K562 (cell line): Measurements from ENCODE around the gene HIVEP3. TPM values are rescaled to one million over a fixed set of nuclear protein-coding genes. Genes with fewer than 3 reads are reported as not detected.

Source experiments
- ATAC-seq: fragments of 200-7000 bp; cut with Tn5 transposase; 3 replicates; pipeline ENCODE4 v1.9.1; 2020; ENCODE audit warnings: moderate library complexity
- BruUV-seq: library from RNA; stranded (reverse); fragments of 400-500 nt; replicated peaks from 2 replicates; lab custom pipeline; 2021; lab: Mats Ljungman, UMichigan
- CTCF ChIA-PET: fragments of 300-600 bp; formaldehyde crosslinking; extraction: SDS; loops from one replicate; lab custom pipeline; 2021; ENCODE audit warnings: low intra/inter-chr PET ratio; lab: Yijun Ruan, JAX
- POLR2A ChIA-PET: fragments of 300-600, 350-650 bp; sonication (Branson Sonifier 250); formaldehyde crosslinking; extraction: SDS; loops from one replicate; lab custom pipeline; 2021; ENCODE audit warnings: antibody characterized with exemption, inconsistent platforms; lab: Yijun Ruan, JAX
- DNase-seq, 4 experiments: peaks; one replicate each; pipeline versions ENCODE4 v3.0.0 to v3.0.0-alpha.2; 2011 to 2018; ENCODE audit warnings: low spot score in 3 of 4, mixed read lengths in 3 of 4; ENCODE audit errors: extremely low read depth in 1 of 4
- FAIRE-seq: peaks from 2 replicates; lab custom pipeline; 2011; peaks lifted over from hg19 to GRCh38; lab: Jason Lieb, UNC
- H2AFZ ChIP-seq: 2 replicates; pipeline ENCODE4 v1.6.0; 2011; ENCODE audit warnings: low read depth, low read length, control low read depth, inconsistent platforms
- H3K27ac ChIP-seq: fragments of 200-600 bp; 3 replicates; pipeline ENCODE4 v1.8.0; 2011; ENCODE audit warnings: low read depth, mild to moderate bottlenecking, control low read depth, inconsistent platforms, low read length, moderate library complexity, mixed read lengths; ENCODE audit errors: extremely low read depth
- H3K27me3 ChIP-seq, 2 experiments: fragments of 300-600 bp in 1 of 2; 2 replicates in 1 of 2; 3 replicates in 1 of 2; pipeline versions ENCODE4 v1.6.0 to v1.8.0; 2011; ENCODE audit warnings: inconsistent platforms in 2 of 2, low read length in 2 of 2, mild to moderate bottlenecking in 1 of 2, mixed read lengths in 1 of 2, moderate library complexity in 1 of 2; ENCODE audit not compliant: control insufficient read depth in 2 of 2, insufficient read depth in 2 of 2
- H3K36me3 ChIP-seq: fragments of 300-600 bp; 3 replicates; pipeline ENCODE4 v1.8.0; 2011; ENCODE audit warnings: mild to moderate bottlenecking, low read length, inconsistent platforms; ENCODE audit not compliant: control insufficient read depth, insufficient read depth
- H3K4me1 ChIP-seq, 2 experiments: fragments of 200-600 bp in 1 of 2; replicated peaks in 1 of 2; 2 replicates in 1 of 2; 3 replicates in 1 of 2; pipeline versions ENCODE4 v1.5.1 to v1.8.0; 2011; ENCODE audit warnings: inconsistent platforms in 2 of 2, low read length in 2 of 2, mild to moderate bottlenecking in 1 of 2, mixed read lengths in 1 of 2, moderate library complexity in 1 of 2; ENCODE audit not compliant: control insufficient read depth in 2 of 2, insufficient read depth in 2 of 2
- H3K4me2 ChIP-seq: 2 replicates; pipeline ENCODE4 v1.6.1; 2011; ENCODE audit warnings: low read length, control low read depth, inconsistent platforms, mixed read lengths; ENCODE audit not compliant: insufficient read depth
- H3K4me3 ChIP-seq: fragments of 200-600 bp; sonication (generic), shearing (Covaris generic); 2 replicates; pipeline ENCODE4 v1.5.1; 2016; ENCODE audit warnings: control low read depth, inconsistent platforms
- H3K79me2 ChIP-seq: fragments of 200-600 bp; 3 replicates; pipeline ENCODE4 v1.8.0; 2011; ENCODE audit warnings: low read length, inconsistent platforms; ENCODE audit not compliant: control insufficient read depth, insufficient read depth
- H3K9ac ChIP-seq, 2 experiments: 2 replicates each; pipeline versions ENCODE4 v1.6.0 to v1.6.1; 2011; ENCODE audit warnings: low read depth in 2 of 2, low read length in 2 of 2, control low read depth in 1 of 2, inconsistent platforms in 1 of 2, mild to moderate bottlenecking in 1 of 2, mixed read lengths in 1 of 2; ENCODE audit not compliant: insufficient read depth in 1 of 2
- H3K9me1 ChIP-seq: one replicate; pipeline ENCODE4 v1.6.0; 2011; ENCODE audit warnings: inconsistent platforms, mild to moderate bottlenecking, low read length, moderate library complexity; ENCODE audit not compliant: control insufficient read depth, insufficient read depth
- H3K9me3 ChIP-seq: replicated peaks from 2 replicates; pipeline ENCODE4 v1.5.1; 2011; ENCODE audit warnings: low read depth, low read length, inconsistent platforms; ENCODE audit not compliant: control insufficient read depth, insufficient read depth
- H4K20me1 ChIP-seq: replicated peaks from 2 replicates; pipeline ENCODE4 v1.6.1; 2011; ENCODE audit warnings: low read length, inconsistent platforms, mixed read lengths; ENCODE audit not compliant: control insufficient read depth, insufficient read depth
- BRD4 ChIP-seq: fragments of 200-600 bp; sonication (generic); IDR thresholded peaks from 2 replicates; pipeline ENCODE4 v1.6.1; 2017; ENCODE audit warnings: inconsistent platforms
- CHCHD3 ChIP-seq: fragments of 250-450 bp; sonication (Bioruptor Pico); IDR thresholded peaks from 2 replicates; pipeline ENCODE4 v2.1.2; 2022; ENCODE audit warnings: mild to moderate bottlenecking
- CREB3 ChIP-seq: fragments of 450-650 bp; conservative IDR thresholded peaks from 2 replicates; pipeline ENCODE4 v1.6.1; 2016; ENCODE audit warnings: missing genetic modification characterization, low read depth, mild to moderate bottlenecking, missing compliant biosample characterization, moderate library complexity
- FIP1L1 ChIP-seq: fragments of 200-400 bp; formaldehyde crosslinking; IDR thresholded peaks from 2 replicates; pipeline ENCODE4 v1.6.1; 2018; ENCODE audit warnings: mild to moderate bottlenecking, low read depth, low read length; ENCODE audit not compliant: poor library complexity, severe bottlenecking
- HDAC2 ChIP-seq: fragments of 450-650 bp; IDR thresholded peaks from 2 replicates; pipeline ENCODE4 v1.6.1; 2016; ENCODE audit warnings: mild to moderate bottlenecking
- HNRNPLL ChIP-seq: fragments of 200-400 bp; formaldehyde crosslinking; IDR thresholded peaks from 2 replicates; pipeline ENCODE4 v1.6.1; 2017; ENCODE audit warnings: low read length, low read depth, mild to moderate bottlenecking; ENCODE audit not compliant: poor library complexity, severe bottlenecking
- MCM3 ChIP-seq: fragments of 450-650 bp; IDR thresholded peaks from 2 replicates; pipeline ENCODE4 v1.6.1; 2016
- MXI1 ChIP-seq: IDR thresholded peaks from 2 replicates; pipeline ENCODE4 v1.6.1; 2011; ENCODE audit warnings: low read depth, mild to moderate bottlenecking, improper control_type of control experiment, low read length
- NBN ChIP-seq: fragments of 450-650 bp; IDR thresholded peaks from 2 replicates; pipeline ENCODE4 v1.6.1; 2016; ENCODE audit warnings: low read depth, mild to moderate bottlenecking
- PML ChIP-seq: IDR thresholded peaks from 2 replicates; pipeline ENCODE4 v1.6.1; 2012; ENCODE audit warnings: low read length, inconsistent platforms
- SMARCC2 ChIP-seq: fragments of 450-650 bp; IDR thresholded peaks from 2 replicates; pipeline ENCODE4 v1.6.1; 2017; ENCODE audit warnings: antibody characterized with exemption, moderate library complexity, mild to moderate bottlenecking, low read depth
- TAF15 ChIP-seq: fragments of 200-400 bp; formaldehyde crosslinking; IDR thresholded peaks from 2 replicates; pipeline ENCODE4 v1.6.1; 2017; ENCODE audit warnings: mild to moderate bottlenecking, low read depth, low read length, moderate library complexity
- TGIF2 ChIP-seq: sonication (generic); formaldehyde crosslinking; IDR thresholded peaks from 2 replicates; pipeline ENCODE4 v1.8.1; 2022; ENCODE audit warnings: mild to moderate bottlenecking, missing genetic modification reagents, moderate library complexity
- ZNF197 ChIP-seq: fragments of 200-800 bp; sonication (Bioruptor generic); IDR thresholded peaks from 2 replicates; pipeline ENCODE4 v1.6.1; 2016; ENCODE audit warnings: low read depth, missing genetic modification characterization, missing compliant biosample characterization
- WGBS: fragments of 100-300 bp; shearing (Covaris generic); methylation state at CpG from one replicate; pipeline ENCODE4 v1.1.6; 2016; ENCODE audit warnings: low coverage, mixed read lengths; ENCODE audit not compliant: insufficient coverage; ENCODE audit errors: missing lambda C conversion rate; 5-methylcytosine and 5-hydroxymethylcytosine counted together
- in situ Hi-C: fragments of 300-500 bp; cut with MboI; formaldehyde crosslinking; loops from 4 replicates; pipeline ENCODE4 v1.15.0; 2018; ENCODE audit warnings: inconsistent platforms, mixed read lengths
- intact Hi-C: fragments of 100-400 bp; cut with micrococcal nuclease; formaldehyde crosslinking; loops from 2 replicates; pipeline ENCODE4 v1.14.2; 2022
- polyA plus RNA-seq, 8 experiments: library from polyadenylated mRNA; depleted of rRNA in 4 of 8; stranded (reverse) in 5 of 8; unstranded in 3 of 8; fragments of >200 nt; fragmentation: Nextera tagmentation in 2 of 8; fragmentation: Illumina TruSeq in 1 of 8; extraction: Ambion mirVana in 2 of 8; extraction: Trizol in 1 of 8; gene quantifications; 2 replicates each; pipeline versions ENCODE4 v1.2.1 to v1.2.3, GENCODE V29; 2011 to 2014; ENCODE audit warnings: inconsistent platforms in 1 of 8, missing spikeins in 1 of 8
- total RNA-seq, 7 experiments: library from RNA; depleted of rRNA in 6 of 7; stranded (reverse); fragments of >200 nt in 6 of 7; fragmentation: Illumina TruSeq in 2 of 7; extraction: Trizol in 2 of 7; gene quantifications; 2 replicates each; pipeline versions ENCODE4 v1.2.1 to v1.2.3, GENCODE V29; 2011 to 2021; ENCODE audit warnings: low replicate concordance in 1 of 7
- TF ChIP-seq, protein P1 (sequence below): fragments of 200-800 bp; sonication (Bioruptor generic); IDR thresholded peaks from 2 replicates; pipeline ENCODE4 v1.6.1; 2017; ENCODE audit warnings: missing genetic modification characterization, missing compliant biosample characterization

HIVEP3 gene
- total and polyA plus RNA-seq, 9 of the 15 experiments (the other 6 are each of a cell fraction or from before 2014, with no cell fraction given): 0.09 to 0.58 (median 0.34) TPM; not detected in 1

GRCh38 chr1:41571041-41571440, 347.7 kb downstream of the HIVEP3 start:
- H3K27me3 ChIP-seq: peaks cover 0 to 22% of the 10 kb centered on the region in 2 experiments; a peak in 2 of 5 replicates
- WGBS: 0% methylated on average over 3 of the region's 3 CpGs
- no peak overlapping the region for H3K9ac ChIP-seq
- FAIRE-seq (no peak), ATAC-seq (no peak), DNase-seq (no peak)
- ChIA-PET POLR2A (no interaction called here), CTCF (no interaction called here)
- H3K4me2 ChIP-seq: no peak overlapping the region
- in situ Hi-C loops (loop anchor here (10.0 kb wide), 1 partner anchor 574 kb away; no protein-coding TSS in a partner anchor), intact Hi-C loops (loop anchor here (10.0 kb wide), 2 partner anchors 214 to 604 kb away; no protein-coding TSS in a partner anchor)
- no TSS peak for BruUV-seq
- H3K9me3 ChIP-seq: no peaks in the 10 kb centered on the region
- no peaks in the 10 kb centered on the region for H3K9me1 ChIP-seq
- H3K4me1 ChIP-seq: no peaks in the 10 kb centered on the region
- H2AFZ ChIP-seq: no peak overlapping the region
- H3K36me3 ChIP-seq: no peaks in the 10 kb centered on the region
- H3K4me3 ChIP-seq: no peak overlapping the region
- TF ChIP-seq HDAC2 (no peak), ZNF197 (CRISPR knock-in tag) (no peak), SMARCC2 (no peak), TGIF2 (CRISPR knock-in tag) (no peak), BRD4 (no peak), TAF15 (no peak), FIP1L1 (no peak), MXI1 (no peak), CREB3 (tag) (no peak), CHCHD3 (CRISPR knock-in tag) (no peak), PML (no peak), NBN (no peak), HNRNPLL (no peak), MCM3 (no peak)
- TF ChIP-seq, protein P1, sequence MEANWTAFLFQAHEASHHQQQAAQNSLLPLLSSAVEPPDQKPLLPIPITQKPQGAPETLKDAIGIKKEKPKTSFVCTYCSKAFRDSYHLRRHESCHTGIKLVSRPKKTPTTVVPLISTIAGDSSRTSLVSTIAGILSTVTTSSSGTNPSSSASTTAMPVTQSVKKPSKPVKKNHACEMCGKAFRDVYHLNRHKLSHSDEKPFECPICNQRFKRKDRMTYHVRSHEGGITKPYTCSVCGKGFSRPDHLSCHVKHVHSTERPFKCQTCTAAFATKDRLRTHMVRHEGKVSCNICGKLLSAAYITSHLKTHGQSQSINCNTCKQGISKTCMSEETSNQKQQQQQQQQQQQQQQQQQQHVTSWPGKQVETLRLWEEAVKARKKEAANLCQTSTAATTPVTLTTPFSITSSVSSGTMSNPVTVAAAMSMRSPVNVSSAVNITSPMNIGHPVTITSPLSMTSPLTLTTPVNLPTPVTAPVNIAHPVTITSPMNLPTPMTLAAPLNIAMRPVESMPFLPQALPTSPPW (CRISPR knock-in tag): no peak
- H3K79me2 ChIP-seq: no peaks in the 10 kb centered on the region
- H3K27ac ChIP-seq: no peak overlapping the region
- 0 out of 2 replicates have a peak, but pooled peaks cover 9% of the 10 kb centered on the region for H4K20me1 ChIP-seq
